MM.1S (cell line): ENCODE data around the gene IL23R.

Experiments
- DNase-seq: peaks from one replicate; pipeline ENCODE4 v3.0.0-alpha.2; 2015
- H2AFZ ChIP-seq: fragments of 300-600 bp; sonication (generic); 2 replicates; pipeline ENCODE4 v1.6.0; 2016; ENCODE audit warnings: antibody characterized with exemption, low read length
- H3F3A ChIP-seq: fragments of 300-600 bp; sonication (generic); 2 replicates; pipeline ENCODE4 v1.6.1; 2016; ENCODE audit warnings: mild to moderate bottlenecking, antibody characterized with exemption, low read length, moderate library complexity, mixed read lengths; ENCODE audit not compliant: insufficient read depth
- H3K27ac ChIP-seq: fragments of 300-600 bp; sonication (generic); 2 replicates; pipeline ENCODE4 v1.5.1; 2016; ENCODE audit warnings: mild to moderate bottlenecking, low read length
- H3K27me3 ChIP-seq: fragments of 300-600 bp; sonication (generic); replicated peaks from 2 replicates; pipeline ENCODE4 v1.6.0; 2016; ENCODE audit warnings: low read length; ENCODE audit not compliant: insufficient read depth
- H3K36me3 ChIP-seq: fragments of 300-600 bp; sonication (generic); replicated peaks from 2 replicates; pipeline ENCODE4 v1.6.1; 2016; ENCODE audit warnings: mild to moderate bottlenecking, low read length, mixed read lengths; ENCODE audit not compliant: insufficient read depth
- H3K4me1 ChIP-seq: fragments of 300-600 bp; sonication (generic); 2 replicates; pipeline ENCODE4 v1.6.1; 2016; ENCODE audit warnings: low read length, mixed read lengths
- H3K4me2 ChIP-seq: fragments of 300-600 bp; sonication (generic); 2 replicates; pipeline ENCODE4 v1.6.0; 2016; ENCODE audit warnings: low read depth, low read length
- H3K4me3 ChIP-seq: fragments of 300-600 bp; sonication (generic); 2 replicates; pipeline ENCODE4 v1.5.1; 2016; ENCODE audit warnings: low read length, mixed read lengths
- H3K79me2 ChIP-seq: fragments of 300-600 bp; sonication (generic); 2 replicates; pipeline ENCODE4 v1.6.1; 2016; ENCODE audit warnings: mixed run types, low read length, mixed read lengths
- H3K9ac ChIP-seq: fragments of 300-600 bp; sonication (generic); 2 replicates; pipeline ENCODE4 v1.6.1; 2016; ENCODE audit warnings: low read length, mixed read lengths
- H3K9me2 ChIP-seq: fragments of 300-600 bp; sonication (generic); replicated peaks from 2 replicates; pipeline ENCODE4 v1.6.1; 2016; ENCODE audit warnings: mild to moderate bottlenecking, low read length, mixed read lengths; ENCODE audit not compliant: insufficient read depth
- H3K9me3 ChIP-seq: fragments of 300-600 bp; sonication (generic); replicated peaks from 2 replicates; pipeline ENCODE4 v1.6.1; 2016; ENCODE audit warnings: mild to moderate bottlenecking, low read length, mixed read lengths; ENCODE audit not compliant: insufficient read depth
- H4K20me1 ChIP-seq: fragments of 300-600 bp; sonication (generic); 2 replicates; pipeline ENCODE4 v1.6.1; 2016; ENCODE audit warnings: mild to moderate bottlenecking, low read length, moderate library complexity, mixed read lengths; ENCODE audit not compliant: insufficient read depth
- CTCF ChIP-seq: fragments of 300-600 bp; sonication (generic); IDR thresholded peaks from 2 replicates; pipeline ENCODE4 v1.5.1; 2016; ENCODE audit warnings: antibody characterized with exemption, low read length, mixed read lengths
- EZH2 ChIP-seq: fragments of 300-600 bp; sonication (generic); optimal IDR thresholded peaks from 2 replicates; pipeline ENCODE3; 2017; ENCODE audit warnings: low read depth, mild to moderate bottlenecking, antibody characterized with exemption, low read length, mixed read lengths
- EZH2phosphoT487 ChIP-seq: fragments of 300-600 bp; sonication (generic); IDR thresholded peaks from 2 replicates; pipeline ENCODE4 v1.6.1; 2018; ENCODE audit warnings: antibody characterized with exemption, low read length

The IL23R gene

GRCh38 chr1:67214420-67215174, 48.3 kb downstream of the IL23R start:
- TF ChIP-seq EZH2 (no peak), CTCF (peak; percentile 77)
- peak; percentile 72 for DNase-seq

GRCh38 chr1:67216401-67216800, 50.1 kb downstream of the IL23R start:
- H2AFZ ChIP-seq = no peak overlapping the region
- H3K9me3 ChIP-seq = no peaks in the 10 kb centered on the region
- no peaks in the 10 kb centered on the region for H3K79me2 ChIP-seq
- TF ChIP-seq EZH2 (no peak), EZH2phosphoT487 (no peak), CTCF (no peak)
- H3K9me2 ChIP-seq = no peaks in the 10 kb centered on the region
- no peaks in the 10 kb centered on the region for H3K36me3 ChIP-seq
- H3K27ac ChIP-seq = no peak overlapping the region
- H3K4me1 ChIP-seq = no peaks in the 10 kb centered on the region
- no peak overlapping the region for H3K4me3 ChIP-seq
- H4K20me1 ChIP-seq = no peaks in the 10 kb centered on the region
- no peak overlapping the region for H3K4me2 ChIP-seq
- H3K9ac ChIP-seq = no peak overlapping the region
- no peaks in the 10 kb centered on the region; the same call in 1 of the 2 replicates for H3F3A ChIP-seq
- no peak for DNase-seq
- no peaks in the 10 kb centered on the region for H3K27me3 ChIP-seq

More at GRCh38 chr1:67214420-67215174, 48.3 kb downstream of the IL23R start:
- Histone ChIP-seq H3K27me3 (no peaks in the 10 kb centered on the region), H3K4me1 (no peaks in the 10 kb centered on the region), H3K36me3 (no peaks in the 10 kb centered on the region), H3K4me2 (peak overlapping the region; percentile 62), H3K9me3 (no peaks in the 10 kb centered on the region), H3K9ac (peak overlapping the region; percentile 16; the same call in 1 of the 2 replicates), H4K20me1 (no peaks in the 10 kb centered on the region), H3K79me2 (no peaks in the 10 kb centered on the region), H3K4me3 (peak overlapping the region; percentile 24; the same call in 1 of the 2 replicates), H3K27ac (peak overlapping the region; percentile 45; the same call in 1 of the 2 replicates), H3K9me2 (no peaks in the 10 kb centered on the region), H3F3A (no peaks in the 10 kb centered on the region; the same call in 1 of the 2 replicates), H2AFZ (peak overlapping the region; percentile 69)

GRCh38 chr1:67217417-67217816, 51.2 kb downstream of the IL23R start:
- Histone ChIP-seq H3K9me3 (no peaks in the 10 kb centered on the region), H3K36me3 (no peaks in the 10 kb centered on the region), H3F3A (no peaks in the 10 kb centered on the region; the same call in 1 of the 2 replicates), H3K9me2 (no peaks in the 10 kb centered on the region), H3K4me2 (no peak overlapping the region), H2AFZ (no peak overlapping the region), H4K20me1 (no peaks in the 10 kb centered on the region), H3K27ac (no peak overlapping the region), H3K27me3 (no peaks in the 10 kb centered on the region), H3K9ac (no peak overlapping the region), H3K4me1 (no peaks in the 10 kb centered on the region), H3K4me3 (no peak overlapping the region), H3K79me2 (no peaks in the 10 kb centered on the region)
- no peak for DNase-seq
- TF ChIP-seq EZH2 (no peak), EZH2phosphoT487 (no peak), CTCF (no peak)
